Measurements from ENCODE around the gene ADCY1.
A peak's percentile ranks its signal among the peaks of the same experiment; 100 is the strongest.

The ADCY1 gene

GRCh38 chr7:45689797-45690761 lies 115.9 kb downstream of the ADCY1 start:
- FAIRE-seq (no peak), DNase-seq (ENCODE audit: low spot score) (no peak)

GRCh38 chr7:45690762-45691150 lies 116.6 kb downstream of the ADCY1 start:
- no peak for FAIRE-seq
- no peak for DNase-seq (ENCODE audit: low spot score)

GRCh38 chr7:45691155-45691656 lies 117.0 kb downstream of the ADCY1 start:
- FAIRE-seq, result no peak

GRCh38 chr7:45692031-45692430 lies 117.9 kb downstream of the ADCY1 start:
- no peak for DNase-seq (ENCODE audit: low spot score)
- no peak for FAIRE-seq

More at GRCh38 chr7:45691155-45691656, 117.0 kb downstream of the ADCY1 start:
- no peak for DNase-seq (ENCODE audit: low spot score)

- DNase-seq (ENCODE audit: low spot score) (no peak), FAIRE-seq (no peak)
These were observed 121.3 kb downstream of the ADCY1 start for GRCh38 chr7:45695249-45695995.

- DNase-seq (ENCODE audit: low spot score) (no peak), FAIRE-seq (no peak)
These were observed 122.3 kb downstream of the ADCY1 start for GRCh38 chr7:45696476-45696875.

GRCh38 chr7:45697576-45698136 lies 123.5 kb downstream of the ADCY1 start:
- DNase-seq (ENCODE audit: low spot score) (no peak), FAIRE-seq (no peak)

- no peak for FAIRE-seq
- DNase-seq (ENCODE audit: low spot score), result no peak
These were observed 124.3 kb downstream of the ADCY1 start for GRCh38 chr7:45698303-45699014.

- no peak for DNase-seq (ENCODE audit: low spot score)
- no peak for FAIRE-seq
These were observed 124.8 kb downstream of the ADCY1 start for GRCh38 chr7:45699015-45699309.

GRCh38 chr7:45699726-45700390 lies 125.7 kb downstream of the ADCY1 start:
- FAIRE-seq (no peak), DNase-seq (ENCODE audit: low spot score) (no peak)

GRCh38 chr7:45700556-45700955 lies 126.4 kb downstream of the ADCY1 start:
- FAIRE-seq, result no peak
- DNase-seq (ENCODE audit: low spot score), result no peak

GRCh38 chr7:45701701-45702510 lies 127.7 kb downstream of the ADCY1 start:
- no peak for DNase-seq (ENCODE audit: low spot score)
- FAIRE-seq, result peak; percentile 27

GRCh38 chr7:45702751-45703150 lies 128.6 kb downstream of the ADCY1 start:
- DNase-seq (ENCODE audit: low spot score) (no peak), FAIRE-seq (no peak)

- FAIRE-seq, result peak; percentile 63
- DNase-seq (ENCODE audit: low spot score), result no peak
These were observed 129.2 kb downstream of the ADCY1 start for GRCh38 chr7:45703373-45703821.

GRCh38 chr7:45703911-45704682 lies 129.9 kb downstream of the ADCY1 start:
- no peak for DNase-seq (ENCODE audit: low spot score)
- no peak for FAIRE-seq

- FAIRE-seq (no peak), DNase-seq (ENCODE audit: low spot score) (no peak)
These were observed 130.5 kb downstream of the ADCY1 start for GRCh38 chr7:45704683-45705016.

- no peak for FAIRE-seq
- no peak for DNase-seq (ENCODE audit: low spot score)
These were observed 134.1 kb downstream of the ADCY1 start for GRCh38 chr7:45708046-45708950.
